H1 (cell line): Measurements from ENCODE around the gene RPL3. TPM values are rescaled to one million over a fixed set of nuclear protein-coding genes. Genes with fewer than 3 reads are reported as not detected.

ENCODE experiments used
- CTCF ChIA-PET: fragments of 300-600 bp; sonication (Branson Sonifier 250); formaldehyde crosslinking; loops from one replicate; lab custom pipeline; 2021; ENCODE audit not compliant: partially characterized antibody; lab: Charles Lee
- POLR2A ChIA-PET: fragments of 300-600 bp; sonication (Branson Sonifier 250); formaldehyde crosslinking; loops from one replicate; lab custom pipeline; 2021; ENCODE audit warnings: inconsistent platforms; ENCODE audit not compliant: partially characterized antibody; lab: Charles Lee
- DNase-seq, 2 experiments: peaks; one replicate each; pipeline versions ENCODE4 v3.0.0 to v3.0.0-alpha.2; 2010 to 2022; ENCODE audit warnings: low spot score in 2 of 2, low read depth in 1 of 2, mixed read lengths in 1 of 2
- FAIRE-seq: peaks from 2 replicates; lab custom pipeline; 2011; peaks lifted over from hg19 to GRCh38; lab: Jason Lieb, UNC
- H2AFZ ChIP-seq: 2 replicates; pipeline ENCODE4 v1.8.1; 2012; ENCODE audit warnings: low read length, inconsistent platforms
- H2AK5ac ChIP-seq: 2 replicates; pipeline ENCODE4 v1.6.1; 2013; ENCODE audit warnings: low read depth, low read length
- H2BK120ac ChIP-seq: replicated peaks from 2 replicates; pipeline ENCODE3; 2013; ENCODE audit warnings: low read depth, low read length, inconsistent platforms
- H2BK12ac ChIP-seq: 2 replicates; pipeline ENCODE4 v1.6.1; 2013; ENCODE audit warnings: low read depth, low read length
- H2BK15ac ChIP-seq: 2 replicates; pipeline ENCODE4 v1.6.1; 2013; ENCODE audit warnings: low read length
- H2BK20ac ChIP-seq: 2 replicates; pipeline ENCODE4 v1.6.1; 2013; ENCODE audit warnings: low read length
- H2BK5ac ChIP-seq: 2 replicates; pipeline ENCODE4 v1.6.1; 2013; ENCODE audit warnings: low read depth, low read length
- H3K14ac ChIP-seq: 2 replicates; pipeline ENCODE4 v1.6.1; 2013; ENCODE audit warnings: inconsistent platforms; ENCODE audit not compliant: insufficient read length
- H3K18ac ChIP-seq: 2 replicates; pipeline ENCODE4 v1.6.1; 2013; ENCODE audit warnings: low read length; ENCODE audit errors: extremely low read depth
- H3K23ac ChIP-seq: 2 replicates; pipeline ENCODE4 v1.6.1; 2013; ENCODE audit warnings: inconsistent platforms; ENCODE audit not compliant: insufficient read length
- H3K23me2 ChIP-seq: 2 replicates; pipeline ENCODE4 v1.6.1; 2013; ENCODE audit warnings: low read depth, low read length
- H3K27ac ChIP-seq: 2 replicates; pipeline ENCODE4 v1.6.1; 2011; ENCODE audit warnings: low read depth, low read length, inconsistent platforms
- H3K27me3 ChIP-seq, 4 experiments: replicated peaks in 1 of 4; 1 replicate in 1 of 4; 2 replicates in 3 of 4; pipeline versions ENCODE4 v1.6.1 to v1.8.1; 2011 to 2013; ENCODE audit warnings: low read length in 3 of 4, mild to moderate bottlenecking in 3 of 4, inconsistent platforms in 2 of 4, mixed read lengths in 2 of 4, moderate library complexity in 1 of 4; ENCODE audit not compliant: control insufficient read depth in 3 of 4, insufficient read depth in 3 of 4; ENCODE audit errors: extremely low read depth in 1 of 4
- H3K36me3 ChIP-seq, 4 experiments: 2 replicates each; pipeline versions ENCODE4 v1.6.1 to v1.8.1; 2011 to 2013; ENCODE audit warnings: mild to moderate bottlenecking in 4 of 4, low read length in 3 of 4, moderate library complexity in 2 of 4, control low read depth in 1 of 4, inconsistent platforms in 1 of 4; ENCODE audit not compliant: insufficient read depth in 4 of 4, control insufficient read depth in 2 of 4
- H3K4ac ChIP-seq: replicated peaks from 2 replicates; pipeline ENCODE3; 2013; ENCODE audit warnings: low read length, low read depth, mixed read lengths, inconsistent platforms; ENCODE audit not compliant: insufficient read length
- H3K4me1 ChIP-seq, 4 experiments: replicated peaks in 1 of 4; 1 replicate in 1 of 4; 2 replicates in 3 of 4; pipeline versions ENCODE4 v1.6.1 to v1.8.1; 2011 to 2013; ENCODE audit warnings: low read length in 3 of 4, inconsistent platforms in 2 of 4, mixed read lengths in 1 of 4; ENCODE audit not compliant: insufficient read depth in 4 of 4, control insufficient read depth in 3 of 4
- H3K4me2 ChIP-seq, 2 experiments: 2 replicates each; pipeline versions ENCODE4 v1.6.1 to v1.8.1; 2011 to 2013; ENCODE audit warnings: low read depth in 2 of 2, low read length in 2 of 2, control low read depth in 1 of 2, inconsistent platforms in 1 of 2, mild to moderate bottlenecking in 1 of 2; ENCODE audit not compliant: insufficient read depth in 1 of 2
- H3K4me3 ChIP-seq, 4 experiments: fragments of 200-600, 300-600 bp in 1 of 4; sonication (generic), shearing (Covaris generic), sonication (Bioruptor Twin) in 1 of 4; 2 replicates each; pipeline versions ENCODE4 v1.5.1 to v1.8.1; 2011 to 2016; ENCODE audit warnings: low read length in 4 of 4, low read depth in 3 of 4, control low read depth in 2 of 4, inconsistent platforms in 2 of 4, mild to moderate bottlenecking in 2 of 4, mixed read lengths in 1 of 4, moderate library complexity in 1 of 4; ENCODE audit not compliant: insufficient read depth in 2 of 4; ENCODE audit errors: extremely low read depth in 1 of 4
- H3K56ac ChIP-seq: replicated peaks from 2 replicates; pipeline ENCODE3; 2013; ENCODE audit warnings: low read depth, mild to moderate bottlenecking, mixed read lengths, low read length, inconsistent platforms; ENCODE audit not compliant: insufficient read length
- H3K79me1 ChIP-seq: 2 replicates; pipeline ENCODE4 v1.6.1; 2013; ENCODE audit warnings: low read depth, low read length, control low read depth
- H3K79me2 ChIP-seq, 2 experiments: 2 replicates each; pipeline versions ENCODE4 v1.6.1 to v1.8.1; 2012 to 2013; ENCODE audit warnings: low read length in 2 of 2, mild to moderate bottlenecking in 2 of 2, inconsistent platforms in 1 of 2; ENCODE audit not compliant: insufficient read depth in 2 of 2, control insufficient read depth in 1 of 2
- H3K9ac ChIP-seq, 4 experiments: replicated peaks in 1 of 4; 1 replicate in 1 of 4; 2 replicates in 3 of 4; pipeline versions ENCODE4 v1.6.1 to v1.8.1; 2011 to 2013; ENCODE audit warnings: low read depth in 3 of 4, low read length in 3 of 4, control low read depth in 2 of 4, mild to moderate bottlenecking in 2 of 4, moderate library complexity in 2 of 4, inconsistent platforms in 1 of 4; ENCODE audit errors: extremely low read depth in 1 of 4
- H3K9me3 ChIP-seq, 2 experiments: 2 replicates each; pipeline versions ENCODE4 v1.6.1 to v1.8.1; 2012 to 2013; ENCODE audit warnings: mild to moderate bottlenecking in 2 of 2, moderate library complexity in 2 of 2, control low read depth in 1 of 2, inconsistent platforms in 1 of 2, low read depth in 1 of 2, low read length in 1 of 2, mixed read lengths in 1 of 2; ENCODE audit not compliant: insufficient read depth in 2 of 2
- H4K20me1 ChIP-seq, 2 experiments: replicated peaks in 1 of 2; 2 replicates each; pipeline versions ENCODE3 to v1.8.1; 2011 to 2013; ENCODE audit warnings: inconsistent platforms in 2 of 2, low read length in 2 of 2, mild to moderate bottlenecking in 1 of 2; ENCODE audit not compliant: insufficient read depth in 2 of 2, control insufficient read depth in 1 of 2
- H4K5ac ChIP-seq: 2 replicates; pipeline ENCODE4 v1.6.1; 2013; ENCODE audit warnings: low read length, low read depth, mixed read lengths, inconsistent platforms; ENCODE audit not compliant: insufficient read length
- H4K8ac ChIP-seq: 2 replicates; pipeline ENCODE4 v1.8.0; 2013; ENCODE audit warnings: mild to moderate bottlenecking, moderate library complexity, low read length, inconsistent platforms; ENCODE audit not compliant: insufficient read depth; ENCODE audit errors: extremely low read depth
- H4K91ac ChIP-seq: replicated peaks from 2 replicates; pipeline ENCODE3; 2013; ENCODE audit warnings: low read length, mixed read lengths, inconsistent platforms; ENCODE audit not compliant: insufficient read length
- FOSL1 ChIP-seq: IDR thresholded peaks from 2 replicates; pipeline ENCODE4 v1.6.1; 2011; ENCODE audit warnings: mild to moderate bottlenecking, low read depth, low read length, moderate library complexity; ENCODE audit not compliant: insufficient read depth
- HDAC6 ChIP-seq: IDR thresholded peaks from one replicate; pipeline ENCODE4 v1.7.1; 2012; ENCODE audit warnings: low read depth, mild to moderate bottlenecking, inconsistent platforms, low read length, moderate library complexity
- JUND ChIP-seq: IDR thresholded peaks from 2 replicates; pipeline ENCODE4 v1.6.1; 2011; ENCODE audit warnings: mild to moderate bottlenecking, improper control_type of control experiment, low read length
- KDM5A ChIP-seq: fragments of 200-600 bp; IDR thresholded peaks from 2 replicates; pipeline ENCODE4 v1.7.1; 2012; ENCODE audit warnings: mild to moderate bottlenecking, low read length, inconsistent platforms, mixed read lengths
- RFX5 ChIP-seq: IDR thresholded peaks from 2 replicates; pipeline ENCODE4 v1.6.1; 2011; ENCODE audit warnings: low read depth, low read length, improper control_type of control experiment, borderline replicate concordance
- RXRA ChIP-seq: IDR thresholded peaks from 2 replicates; pipeline ENCODE4 v1.6.1; 2011; ENCODE audit warnings: low read depth, mild to moderate bottlenecking, low read length, moderate library complexity; ENCODE audit not compliant: insufficient read depth
- SUZ12 ChIP-seq: fragments of 200-600 bp; sonication (generic); IDR thresholded peaks from 2 replicates; pipeline ENCODE4 v1.6.1; 2012; ENCODE audit warnings: mild to moderate bottlenecking, inconsistent platforms, low read length, moderate library complexity, mixed read lengths
- TCF12 ChIP-seq: IDR thresholded peaks from 2 replicates; pipeline ENCODE4 v1.6.1; 2011; ENCODE audit warnings: low read depth, mild to moderate bottlenecking, low read length
- WGBS, 2 experiments: shearing (Covaris generic) in 1 of 2; methylation state at CpG; one replicate each; pipeline versions ENCODE4 v1.1.6 to v1.1.7; 2013 to 2015; ENCODE audit warnings: low lambda C conversion rate in 2 of 2, mixed read lengths in 2 of 2, inconsistent platforms in 1 of 2, low coverage in 1 of 2, missing lambda C conversion rate in 1 of 2; ENCODE audit not compliant: insufficient replicate concordance in 2 of 2, insufficient coverage in 1 of 2, insufficient read length in 1 of 2; ENCODE audit errors: extremely low coverage in 1 of 2, missing lambda C conversion rate in 1 of 2; 5-methylcytosine and 5-hydroxymethylcytosine counted together
- polyA plus RNA-seq, 7 experiments: library from polyadenylated mRNA; depleted of rRNA in 3 of 7; stranded (reverse) in 5 of 7; unstranded in 2 of 7; fragments of >200 nt in 5 of 7; fragments of 200-250 nt in 2 of 7; gene quantifications; 1 replicate in 5 of 7; 2 replicates in 1 of 7; 4 replicates in 1 of 7; pipeline versions ENCODE4 v1.2.1 to v1.2.3, GENCODE V29; 2011 to 2013; ENCODE audit warnings: missing spikeins in 2 of 7, mixed read lengths in 2 of 7
- total RNA-seq: library from RNA; stranded (reverse); fragmentation: NEBNext Ultra II Directional; extraction: Animal tissue kit (Norgen Biotek cat#: 25700); gene quantifications from 2 replicates; pipeline ENCODE4 v1.2.1, GENCODE V29; 2021
- TF ChIP-seq, protein P1 (sequence below): IDR thresholded peaks from 2 replicates; pipeline ENCODE4 v1.6.1; 2011; ENCODE audit warnings: low read depth, mild to moderate bottlenecking, low read length; ENCODE audit not compliant: insufficient read depth

The RPL3 gene
- total and polyA plus RNA-seq, 2 of the 8 experiments (the other 6 are each of a cell fraction or from before 2014, with no cell fraction given) = 2,865 to 5,466 TPM

GRCh38 chr22:39263626-39264348 is 55.6 kb downstream of the RPL3 start:
- Histone ChIP-seq H3K4ac (no peak overlapping the region), H4K91ac (no peak overlapping the region), H3K23ac (no peak overlapping the region), H3K56ac (no peak overlapping the region), H3K4me1 (peaks cover 0 to 3% (median 0%) of the 10 kb centered on the region in 4 experiments; a peak in 1 of 7 replicates), H3K27ac (no peak overlapping the region), H3K79me2 (no peaks in the 10 kb centered on the region), H3K79me1 (no peaks in the 10 kb centered on the region), H2BK20ac (no peak overlapping the region), H2BK120ac (no peak overlapping the region), H2AK5ac (no peak overlapping the region), H3K27me3 (no peaks in the 10 kb centered on the region; a peak in 1 of 7 replicates), H2BK15ac (no peak overlapping the region), H2BK5ac (no peak overlapping the region), H3K9ac (no peak overlapping the region), H4K20me1 (no peaks in the 10 kb centered on the region), H3K4me2 (no peak overlapping the region), H3K4me3 (no peak overlapping the region), H4K8ac (no peak overlapping the region), H2AFZ (no peak overlapping the region), H2BK12ac (peak overlapping the region; percentile 41; the same call in 1 of the 2 replicates), H4K5ac (no peak overlapping the region), H3K23me2 (no peaks in the 10 kb centered on the region), H3K18ac (no peak overlapping the region), H3K9me3 (peaks cover 3 to 4% of the 10 kb centered on the region in 2 experiments; a peak in 1 of 4 replicates)
- CTCF ChIA-PET = interaction anchor here (0.7 to 1.8 kb wide), 5 partner anchors 13 to 215 kb away, joined by 3 to 7 read pairs (median 5); no protein-coding TSS in a partner anchor
- FAIRE-seq = no peak
- TF ChIP-seq FOSL1 = no peak
- no peak for TF ChIP-seq KDM5A
- no peak for TF ChIP-seq JUND
- TF ChIP-seq RFX5 = no peak
- TF ChIP-seq RXRA = no peak
- TF ChIP-seq, protein P1, sequence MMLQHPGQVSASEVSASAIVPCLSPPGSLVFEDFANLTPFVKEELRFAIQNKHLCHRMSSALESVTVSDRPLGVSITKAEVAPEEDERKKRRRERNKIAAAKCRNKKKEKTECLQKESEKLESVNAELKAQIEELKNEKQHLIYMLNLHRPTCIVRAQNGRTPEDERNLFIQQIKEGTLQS = no peak
- TF ChIP-seq SUZ12 = no peak
- no peak for TF ChIP-seq HDAC6
- TF ChIP-seq TCF12 = no peak
- TF ChIP-seq, all 59 proteins: peak for 0
- WGBS, 2 experiments = 91% methylated on average over 10 of the region's 10 CpGs; no CpG with 5 or more reads in 1 of the 2 experiments
- Histone ChIP-seq H3K36me3 (no peaks in the 10 kb centered on the region), H3K14ac (no peak overlapping the region)
- POLR2A ChIA-PET = interaction anchor here (1.3 to 2.5 kb wide), 5 partner anchors 11 to 56 kb away, joined by 4 to 6 read pairs (median 5); partner anchors contain the start of gene RPL3
- no peak for DNase-seq
